A549 (cell line): ENCODE results near the gene CSTB. TPM values are rescaled to one million over a fixed set of nuclear protein-coding genes. Genes with fewer than 3 reads are reported as not detected.

Experiments
- ATAC-seq, 2 experiments: fragments of 200-7000 bp in 1 of 2; fragments of >200 bp in 1 of 2; cut with Nextera tagmentation in 1 of 2; cut with Tn5 transposase in 1 of 2; 3 replicates each; pipeline versions ENCODE4 v1.8.0 to v1.9.1; 2018 to 2020; ENCODE audit warnings: mild to moderate bottlenecking in 1 of 2, moderate library complexity in 1 of 2
- CTCF ChIA-PET: fragments of 300-600 bp; sonication (Branson Sonifier 250); formaldehyde crosslinking; extraction: SDS; loops from one replicate; lab custom pipeline; 2021; ENCODE audit warnings: antibody characterized with exemption, inconsistent platforms; lab: Yijun Ruan, JAX
- POLR2A ChIA-PET: fragments of 350-600 bp; formaldehyde crosslinking; extraction: SDS; loops from one replicate; lab custom pipeline; 2021; ENCODE audit warnings: antibody characterized with exemption, inconsistent platforms; lab: Yijun Ruan, JAX
- DNase-seq, 2 experiments: peaks; one replicate each; pipeline versions ENCODE4 v3.0.0 to v3.0.0-alpha.2; 2011 to 2016; ENCODE audit warnings: low read depth in 1 of 2, low spot score in 1 of 2
- FAIRE-seq: peaks from 2 replicates; lab custom pipeline; 2011; peaks lifted over from hg19 to GRCh38; lab: Jason Lieb, UNC
- H3K27ac ChIP-seq, 2 experiments: fragments of >200 bp; sonication (Bioruptor Twin); formaldehyde crosslinking; 3 replicates each; pipeline ENCODE4 v1.5.1; 2016 to 2017
- H3K4me1 ChIP-seq: fragments of >200 bp; sonication (Bioruptor Twin); formaldehyde crosslinking; 3 replicates; pipeline ENCODE4 v1.6.1; 2016
- H3K4me2 ChIP-seq: fragments of >200 bp; sonication (Bioruptor Twin); formaldehyde crosslinking; 3 replicates; pipeline ENCODE4 v1.6.1; 2016
- H3K4me3 ChIP-seq: fragments of >200 bp; sonication (Bioruptor Twin); formaldehyde crosslinking; 3 replicates; pipeline ENCODE4 v1.5.1; 2016
- H3K9me3 ChIP-seq: fragments of >200 bp; sonication (Bioruptor Twin); formaldehyde crosslinking; 3 replicates; pipeline ENCODE4 v1.6.1; 2016
- ATOH8 ChIP-seq: fragments of 250-450 bp; sonication (Bioruptor Pico); IDR thresholded peaks from 2 replicates; pipeline ENCODE4 v1.5.0; 2020; ENCODE audit warnings: low read depth, mild to moderate bottlenecking, moderate library complexity
- CEBPB ChIP-seq, 2 experiments: fragments of >200 bp in 1 of 2; sonication (Bioruptor Twin) in 1 of 2; formaldehyde crosslinking in 1 of 2; IDR thresholded peaks; 2 replicates each; pipeline ENCODE4 v1.6.1; 2012 to 2016
- CTCF ChIP-seq: fragments of >200 bp; sonication (Bioruptor Twin); formaldehyde crosslinking; IDR thresholded peaks from 3 replicates; pipeline ENCODE4 v1.5.1; 2016
- MAFK ChIP-seq: fragments of 450-650 bp; IDR thresholded peaks from 2 replicates; pipeline ENCODE4 v1.6.1; 2014; ENCODE audit not compliant: partially characterized antibody
- RAD21 ChIP-seq, 2 experiments: fragments of >200 bp in 1 of 2; sonication (Bioruptor Twin) in 1 of 2; formaldehyde crosslinking in 1 of 2; IDR thresholded peaks in 1 of 2; conservative IDR thresholded peaks in 1 of 2; 2 replicates in 1 of 2; 3 replicates in 1 of 2; pipeline ENCODE4 v1.6.1; 2012 to 2018; ENCODE audit warnings: inconsistent platforms in 1 of 2
- SREBF2 ChIP-seq: fragments of 450-650 bp; IDR thresholded peaks from 2 replicates; pipeline ENCODE4 v1.6.1; 2014; ENCODE audit warnings: mild to moderate bottlenecking, moderate library complexity
- WGBS: methylation state at CpG from one replicate; pipeline ENCODE4 v1.1.6; 2017; ENCODE audit errors: missing lambda C conversion rate; 5-methylcytosine and 5-hydroxymethylcytosine counted together
- polyA plus RNA-seq, 4 experiments: library from polyadenylated mRNA; depleted of rRNA in 3 of 4; stranded (reverse); fragments of >200 nt; fragmentation: RNase III in 1 of 4; extraction: RNeasy Plus Mini Kit Qiagen cat#74134 plus additional on column Dnase treatment in 1 of 4; gene quantifications; 2 replicates in 3 of 4; 3 replicates in 1 of 4; pipeline ENCODE4 v1.2.3, GENCODE V29; 2011 to 2017
- small RNA-seq, 6 experiments: library from RNA; depleted of rRNA; stranded (forward); fragments of <200 nt; gene quantifications; one replicate each; pipeline ENCODE3, GENCODE V24; 2012
- TF ChIP-seq, protein P1 (sequence below): IDR thresholded peaks from 2 replicates; pipeline ENCODE4 v1.6.1; 2012

The CSTB gene
- polyA plus RNA-seq, 2 of the 4 experiments (the other 2 are of a cell fraction): 42.9 to 101 TPM

GRCh38 chr21:43727519-43728153, 48.5 kb downstream of the CSTB start:
- Histone ChIP-seq H3K27ac (peak overlapping the region; percentile 98 to 99), H3K9me3 (no peaks in the 10 kb centered on the region), H3K4me1 (peaks cover 94% of the 10 kb centered on the region), H3K4me3 (peak overlapping the region; percentile 44; the same call in 2 of the 3 replicates), H3K4me2 (peak overlapping the region; percentile 93)
- WGBS: 10% methylated on average over 2 of the region's 10 CpGs
- TF ChIP-seq RAD21 (conservative IDR thresholded peaks at IDR 0.05 in 1 of 2, IDR thresholded peaks at IDR 0.05 in 1 of 2) (peak; percentile 8 to 13; a peak in 1 of 5 replicates), SREBF2 (no peak), CTCF (peak; percentile 35; the same call in 2 of the 3 replicates)
- TF ChIP-seq, protein P1, sequence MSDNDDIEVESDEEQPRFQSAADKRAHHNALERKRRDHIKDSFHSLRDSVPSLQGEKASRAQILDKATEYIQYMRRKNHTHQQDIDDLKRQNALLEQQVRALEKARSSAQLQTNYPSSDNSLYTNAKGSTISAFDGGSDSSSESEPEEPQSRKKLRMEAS: peak; percentile 16; the same call in 1 of the 2 replicates
- ATAC-seq (peak; percentile 59 to 67), DNase-seq (peak; percentile 46 to 65), FAIRE-seq (no peak)
- CTCF ChIA-PET: interaction anchor here (0.7 to 2.5 kb wide), 10 partner anchors 8 to 56 kb away, joined by 3 to 15 read pairs (median 4); partner anchors contain the start of gene PDXK
- POLR2A ChIA-PET: interaction anchor here (0.5 to 3.1 kb wide), 7 partner anchors 8 to 394 kb away, joined by 3 to 18 read pairs (median 10); partner anchors contain the start of gene PDXK

- Histone ChIP-seq H3K27ac (peak overlapping the region; percentile 98 to 99), H3K4me1 (peaks cover 94% of the 10 kb centered on the region), H3K4me2 (peak overlapping the region; percentile 93), H3K4me3 (peak overlapping the region; percentile 44; the same call in 2 of the 3 replicates), H3K9me3 (no peaks in the 10 kb centered on the region)
- TF ChIP-seq ATOH8 (CRISPR knock-in tag) (no peak), MAFK (no peak), CEBPB (IDR thresholded peaks at IDR 0.05) (no peak)
- TF ChIP-seq, protein P1: peak; percentile 41; the same call in 1 of the 2 replicates
- ChIA-PET POLR2A (interaction anchor here (2.2 to 3.1 kb wide), 3 partner anchors 7 to 16 kb away, joined by 10 to 12 read pairs (median 11); partner anchors contain the start of gene PDXK), CTCF (interaction anchor here (1.0 to 2.5 kb wide), 4 partner anchors 8 to 55 kb away, joined by 3 to 15 read pairs (median 4); no protein-coding TSS in a partner anchor)
- FAIRE-seq: no peak
- WGBS: 11% methylated on average over 20 of the region's 21 CpGs
- DNase-seq: peak in 1 of 2 experiments; percentile 42
- ATAC-seq: peak; percentile 16 to 27
Observed at GRCh38 chr21:43726686-43727518, 49.2 kb downstream of the CSTB start.

Small RNA genes within 50 kb of the gene (small RNA-seq; reads per million reads assigned to genes)
- 0 reads per million in 6 experiments for gene AP001052.1

Other genes with a start within 250 kb of the CSTB start
- gene HSF2BP, start 116.8 kb downstream of the CSTB start, polyA plus RNA-seq (2011; rRNA removed): 2.7 and 3.1 TPM in 2 replicates
- gene HSF2BP, start 116.8 kb downstream of the CSTB start, polyA plus RNA-seq (2017; fragmentation: RNase III; extraction: RNeasy Plus Mini Kit Qiagen cat#74134 plus additional on column Dnase treatment): 1.7 to 2.3 TPM (median 1.7 TPM) in 3 replicates
- 25.4 and 32.5 TPM in 2 replicates for gene RRP1B, start 116.7 kb downstream of the CSTB start, polyA plus RNA-seq (2011; rRNA removed)
- gene RRP1B, start 116.7 kb downstream of the CSTB start, polyA plus RNA-seq (2017; fragmentation: RNase III; extraction: RNeasy Plus Mini Kit Qiagen cat#74134 plus additional on column Dnase treatment): 31.4 to 32.5 TPM (median 32.4 TPM) in 3 replicates
- gene PDXK, start 57.2 kb downstream of the CSTB start, polyA plus RNA-seq (2011; rRNA removed): 252 and 292 TPM in 2 replicates
- gene PDXK, start 57.2 kb downstream of the CSTB start, polyA plus RNA-seq (2017; fragmentation: RNase III; extraction: RNeasy Plus Mini Kit Qiagen cat#74134 plus additional on column Dnase treatment): 189 to 220 TPM (median 214 TPM) in 3 replicates
- gene RRP1, start 13.3 kb upstream of the CSTB start, polyA plus RNA-seq (2011; rRNA removed): 15.4 and 16.8 TPM in 2 replicates
- gene RRP1, start 13.3 kb upstream of the CSTB start, polyA plus RNA-seq (2017; fragmentation: RNase III; extraction: RNeasy Plus Mini Kit Qiagen cat#74134 plus additional on column Dnase treatment): 26.3 to 29.5 TPM (median 28.2 TPM) in 3 replicates
- 18.2 and 19.7 TPM in 2 replicates for gene AGPAT3, start 88.9 kb upstream of the CSTB start, polyA plus RNA-seq (2011; rRNA removed)
- 20.3 to 21.2 TPM (median 21.1 TPM) in 3 replicates for gene AGPAT3, start 88.9 kb upstream of the CSTB start, polyA plus RNA-seq (2017; fragmentation: RNase III; extraction: RNeasy Plus Mini Kit Qiagen cat#74134 plus additional on column Dnase treatment)
- gene TRAPPC10, start 236.0 kb upstream of the CSTB start, polyA plus RNA-seq (2011; rRNA removed): 27.7 and 32.3 TPM in 2 replicates
- 11.6 to 12.3 TPM (median 11.8 TPM) in 3 replicates for gene TRAPPC10, start 236.0 kb upstream of the CSTB start, polyA plus RNA-seq (2017; fragmentation: RNase III; extraction: RNeasy Plus Mini Kit Qiagen cat#74134 plus additional on column Dnase treatment)